CD4-positive, CD25-positive, alpha-beta regulatory T cell (primary cell): ENCODE measurements around the gene SLMAP. TPM values are rescaled to one million over a fixed set of nuclear protein-coding genes. Genes with fewer than 3 reads are reported as not detected.

Experiments used
- ATAC-seq, 2 donors: fragments of 150-1000 bp; cut with Tn5 transposase; one replicate each; pipeline ENCODE4 v1.10.0; 2021; ENCODE audit warnings: low read depth in 2 of 2, moderate number of reproducible peaks in 2 of 2, moderate library complexity in 1 of 2
- DNase-seq, 3 donors: peaks; one replicate each; pipeline versions ENCODE4 v3.0.0 to v3.0.0-alpha.2; 2012 to 2022; ENCODE audit warnings: mixed read lengths in 1 of 3
- H3K27ac ChIP-seq: one replicate; pipeline ENCODE4 v1.7.0; 2013; ENCODE audit warnings: mild to moderate bottlenecking, low read length; ENCODE audit not compliant: insufficient read depth, poor library complexity, severe bottlenecking
- H3K27me3 ChIP-seq: one replicate; pipeline ENCODE4 v1.7.0; 2013; ENCODE audit warnings: low read length; ENCODE audit not compliant: control insufficient read depth, insufficient read depth
- H3K36me3 ChIP-seq: one replicate; pipeline ENCODE4 v1.7.0; 2013; ENCODE audit warnings: mild to moderate bottlenecking, low read length, moderate library complexity; ENCODE audit not compliant: control insufficient read depth, insufficient read depth
- H3K4me1 ChIP-seq: 2 replicates; pipeline ENCODE4 v1.7.0; 2013; ENCODE audit warnings: mild to moderate bottlenecking, low read length; ENCODE audit not compliant: insufficient read depth, control insufficient read depth, poor library complexity, severe bottlenecking
- H3K4me3 ChIP-seq: one replicate; pipeline ENCODE4 v1.7.0; 2013; ENCODE audit warnings: low read depth, mild to moderate bottlenecking, low read length, moderate library complexity
- H3K9me3 ChIP-seq, 2 experiments: 1 replicate in 1 of 2; 2 replicates in 1 of 2; pipeline ENCODE4 v1.7.0; 2013; ENCODE audit warnings: low read length in 2 of 2, mild to moderate bottlenecking in 1 of 2, moderate library complexity in 1 of 2; ENCODE audit not compliant: control insufficient read depth in 2 of 2
- H3K27ac Mint-ChIP-seq, 3 donors: one replicate each; pipeline ENCODE4 v1.8.0; 2020 to 2022; ENCODE audit warnings: mild to moderate bottlenecking in 3 of 3, mixed read lengths in 3 of 3, moderate library complexity in 2 of 3
- H3K27me3 Mint-ChIP-seq: one replicate; pipeline ENCODE4 v1.8.0; 2022; ENCODE audit warnings: mild to moderate bottlenecking, mixed read lengths
- H3K36me3 Mint-ChIP-seq: one replicate; pipeline ENCODE4 v1.8.0; 2020; ENCODE audit warnings: mixed read lengths
- H3K4me1 Mint-ChIP-seq, 4 donors: one replicate each; pipeline ENCODE4 v1.8.0; 2020 to 2022; ENCODE audit warnings: mixed read lengths in 4 of 4, mild to moderate bottlenecking in 1 of 4
- H3K4me3 Mint-ChIP-seq, 4 donors: one replicate each; pipeline ENCODE4 v1.8.0; 2020 to 2022; ENCODE audit warnings: mild to moderate bottlenecking in 4 of 4, mixed read lengths in 4 of 4, moderate library complexity in 3 of 4
- H3K9me3 Mint-ChIP-seq, 7 donors: one replicate each; pipeline ENCODE4 v1.8.0; 2020 to 2022; ENCODE audit warnings: mixed read lengths in 7 of 7, mild to moderate bottlenecking in 3 of 7, moderate library complexity in 2 of 7
- polyA plus RNA-seq, 4 donors: library from polyadenylated mRNA; unstranded; fragments of 300-500 nt; fragmentation: Illumina TruSeq; gene quantifications; one replicate each; pipeline ENCODE4 v1.2.3, GENCODE V29; 2021
- total RNA-seq: library from RNA; stranded (reverse); gene quantifications from one replicate; pipeline ENCODE4 v1.2.3, GENCODE V29; 2022

SLMAP gene
- total and polyA plus RNA-seq, 5 donors from 2014 or later = 13.5 to 84.9 (median 21.3) TPM

DNA sequence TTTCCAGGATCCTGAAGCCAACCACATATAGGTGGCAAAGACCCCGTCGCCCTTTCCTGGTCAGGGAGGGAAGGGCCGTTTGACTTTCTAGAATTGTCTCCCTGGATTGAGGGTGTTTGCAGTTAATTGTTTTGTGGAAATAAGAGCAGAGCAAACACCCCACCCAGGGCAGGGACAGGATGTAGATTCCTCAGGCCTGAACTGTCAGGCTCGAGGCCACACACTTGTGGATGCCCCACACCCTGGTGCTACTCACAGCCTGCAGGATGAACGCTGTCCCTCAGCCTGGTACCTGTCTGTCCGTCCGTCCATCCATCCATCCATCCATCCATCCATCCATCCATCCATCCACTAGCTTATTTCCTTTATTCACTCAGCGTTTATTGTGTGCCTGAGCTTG is 222.2 kb downstream of the SLMAP start:
- H3K27ac Mint-ChIP-seq = no peak overlapping the region
- no peak overlapping the region for H3K4me3 ChIP-seq
- H3K27me3 Mint-ChIP-seq = peaks cover 5% of the 10 kb centered on the region
- no peaks in the 10 kb centered on the region for H3K9me3 ChIP-seq
- peaks cover 0 to 1% (median 0%) of the 10 kb centered on the region in 7 donors for H3K9me3 Mint-ChIP-seq
- H3K4me1 Mint-ChIP-seq = peaks cover 0 to 10% (median 3%) of the 10 kb centered on the region in 4 donors
- no peak overlapping the region for H3K27ac ChIP-seq
- peaks cover 3% of the 10 kb centered on the region for H3K4me1 ChIP-seq
- no peaks in the 10 kb centered on the region for H3K36me3 ChIP-seq
- ATAC-seq = no peak
- no peak overlapping the region for H3K4me3 Mint-ChIP-seq
- no peaks in the 10 kb centered on the region for H3K36me3 Mint-ChIP-seq
- no peak for DNase-seq
- no peaks in the 10 kb centered on the region for H3K27me3 ChIP-seq

Other genes starting within 250 kb of the SLMAP start
- gene DNAH12, start 212.0 kb upstream of the SLMAP start, total RNA-seq = 0.22 TPM
- gene DNAH12, start 212.0 kb upstream of the SLMAP start, polyA plus RNA-seq = not detected
- gene PDE12, start 200.0 kb upstream of the SLMAP start, total RNA-seq = 33.2 TPM
- gene PDE12, start 200.0 kb upstream of the SLMAP start, polyA plus RNA-seq = 10 to 100 TPM; 16.0 to 26.2 (median 19.1) TPM
- 84.6 TPM for gene ARF4, start 159.0 kb upstream of the SLMAP start, total RNA-seq
- 100 to 1,000 TPM; 123 to 144 (median 132) TPM for gene ARF4, start 159.0 kb upstream of the SLMAP start, polyA plus RNA-seq
- gene DENND6A, start 63.2 kb upstream of the SLMAP start, total RNA-seq = 43.6 TPM
- gene DENND6A, start 63.2 kb upstream of the SLMAP start, polyA plus RNA-seq = 10 to 100 TPM; 28.3 to 34.2 (median 31.6) TPM